ENCODE results near the gene AUNIP. TPM values are rescaled to one million over a fixed set of nuclear protein-coding genes. Genes with fewer than 3 reads are reported as not detected.

AUNIP gene
- total RNA-seq, 1 experiment from 2014 or later = 11.0 TPM

GRCh38 chr1:25800703-25801377 is 58.4 kb downstream of the AUNIP start:
- Histone ChIP-seq H3K79me2 (ENCODE audit: low read depth) (no peaks in the 10 kb centered on the region), H3K27ac (no peak overlapping the region), H3K4me1 (replicated peaks; ENCODE audit: insufficient read depth) (no peaks in the 10 kb centered on the region), H3K4me2 (peak overlapping the region; percentile 79), H3K27me3 (ENCODE audit: insufficient read depth, low read depth) (no peaks in the 10 kb centered on the region), H3K4me3 (peak overlapping the region; percentile 57), H2AFZ (peak overlapping the region; percentile 75), H4K20me1 (ENCODE audit: insufficient read depth) (no peaks in the 10 kb centered on the region), H3K9me2 (ENCODE audit: insufficient read depth) (no peaks in the 10 kb centered on the region), H3K36me3 (ENCODE audit: low read depth) (no peaks in the 10 kb centered on the region), H3K9me3 (ENCODE audit: insufficient read depth, low read depth) (no peaks in the 10 kb centered on the region), H3F3A (ENCODE audit: insufficient read depth, low read depth) (no peaks in the 10 kb centered on the region)
- POLR2A ChIA-PET (ENCODE audit: unreplicated experiment) = no interaction called here
- no peak for DNase-seq
- no TSS peak for BruUV-seq (replicated peaks)
- no peak for TF ChIP-seq CTCF (conservative IDR thresholded peaks at IDR 0.05)
- TF ChIP-seq EZH2 (IDR thresholded peaks at IDR 0.05; ENCODE audit: low read depth) = no peak
- CTCF ChIA-PET = no interaction called here
- intact Hi-C loops (cut with micrococcal nuclease; ENCODE audit: unreplicated experiment) = no loop called here

- DNase-seq = peak in 1 of 2 experiments; percentile 34
- H3K4me3 ChIP-seq = peak within 1 kb of the TSS; percentile 57
- ChIA-PET POLR2A (ENCODE audit: unreplicated experiment) (no interaction called here), CTCF (no interaction called here)
- intact Hi-C loops (cut with micrococcal nuclease; ENCODE audit: unreplicated experiment) = loop anchor here (5.0 to 10.0 kb wide), 2 partner anchors 95 to 278 kb away; no protein-coding TSS in a partner anchor
- no peaks in the 10 kb centered on the region for H3K9me3 ChIP-seq (ENCODE audit: insufficient read depth, low read depth)
- H3F3A ChIP-seq (ENCODE audit: insufficient read depth, low read depth) = no peaks in the 10 kb centered on the region
- H3K36me3 ChIP-seq (ENCODE audit: low read depth) = no peaks in the 10 kb centered on the region
- H3K27ac ChIP-seq = no peak within 1 kb of the TSS
- no TSS peak for BruUV-seq (replicated peaks)
- no peak for TF ChIP-seq EZH2 (IDR thresholded peaks at IDR 0.05; ENCODE audit: low read depth)
- no peak for TF ChIP-seq CTCF (conservative IDR thresholded peaks at IDR 0.05)
- H3K79me2 ChIP-seq (ENCODE audit: low read depth) = no peaks in the 10 kb centered on the region
- no peaks in the 10 kb centered on the region for H3K27me3 ChIP-seq (ENCODE audit: insufficient read depth, low read depth)
- no peaks in the 10 kb centered on the region for H3K4me1 ChIP-seq (replicated peaks; ENCODE audit: insufficient read depth)
- no peaks in the 10 kb centered on the region for H4K20me1 ChIP-seq (ENCODE audit: insufficient read depth)
- H2AFZ ChIP-seq = peak within 1 kb of the TSS; percentile 75
- peak within 1 kb of the TSS; percentile 79 for H3K4me2 ChIP-seq
- H3K9me2 ChIP-seq (ENCODE audit: insufficient read depth) = no peaks in the 10 kb centered on the region
Measured at GRCh38 chr1:25799935-25800702, 59.1 kb downstream of the AUNIP start, which contains the start of gene SELENON. Gene SELENON (plus strand): TSS chr1:25800193. CDS start chr1:25800231, 38 bp downstream.

GRCh38 chr1:25799352-25799934 is 59.8 kb downstream of the AUNIP start:
- no peak overlapping the region for H3K4me3 ChIP-seq
- CTCF ChIA-PET = no interaction called here
- intact Hi-C loops (cut with micrococcal nuclease; ENCODE audit: unreplicated experiment) = loop anchor here (5.0 to 10.0 kb wide), 2 partner anchors 95 to 277 kb away; no protein-coding TSS in a partner anchor
- H3K9me2 ChIP-seq (ENCODE audit: insufficient read depth) = no peaks in the 10 kb centered on the region
- H3K27ac ChIP-seq = no peak overlapping the region
- H3K9me3 ChIP-seq (ENCODE audit: insufficient read depth, low read depth) = no peaks in the 10 kb centered on the region
- H3K4me1 ChIP-seq (replicated peaks; ENCODE audit: insufficient read depth) = no peaks in the 10 kb centered on the region
- DNase-seq = no peak
- no peak for TF ChIP-seq CTCF (conservative IDR thresholded peaks at IDR 0.05)
- TF ChIP-seq EZH2 (IDR thresholded peaks at IDR 0.05; ENCODE audit: low read depth) = no peak
- no peaks in the 10 kb centered on the region for H4K20me1 ChIP-seq (ENCODE audit: insufficient read depth)
- no peaks in the 10 kb centered on the region for H3K79me2 ChIP-seq (ENCODE audit: low read depth)
- no TSS peak for BruUV-seq (replicated peaks)
- H3F3A ChIP-seq (ENCODE audit: insufficient read depth, low read depth) = no peaks in the 10 kb centered on the region
- H3K36me3 ChIP-seq (ENCODE audit: low read depth) = no peaks in the 10 kb centered on the region
- H3K27me3 ChIP-seq (ENCODE audit: insufficient read depth, low read depth) = no peaks in the 10 kb centered on the region
- no peak overlapping the region for H2AFZ ChIP-seq
- POLR2A ChIA-PET (ENCODE audit: unreplicated experiment) = no interaction called here
- peak overlapping the region; percentile 56; the same call in 1 of the 2 replicates for H3K4me2 ChIP-seq

Data from PC-9 (cell line).